Astrocyte of the cerebellum (primary cell): ENCODE measurements around the gene XCR1.

Experiments
- DNase-seq: peaks from one replicate; pipeline ENCODE4 v3.0.0-alpha.2; 2011; ENCODE audit warnings: low read depth
- H3K4me3 ChIP-seq: 2 replicates; pipeline ENCODE4 v1.5.1; 2011; ENCODE audit warnings: mild to moderate bottlenecking, low read depth, low read length, moderate library complexity
- in situ Hi-C: cut with HindIII; loops from 2 replicates; pipeline ENCODE4 v1.10.0; 2017; ENCODE audit warnings: low sequenced_read_pairs
- TF ChIP-seq, protein P1 (sequence below): IDR thresholded peaks from 2 replicates; pipeline ENCODE4 v1.5.1; 2012; ENCODE audit warnings: low read length, low read depth, moderate library complexity, mild to moderate bottlenecking; ENCODE audit errors: missing control alignments

The XCR1 gene

DNA sequence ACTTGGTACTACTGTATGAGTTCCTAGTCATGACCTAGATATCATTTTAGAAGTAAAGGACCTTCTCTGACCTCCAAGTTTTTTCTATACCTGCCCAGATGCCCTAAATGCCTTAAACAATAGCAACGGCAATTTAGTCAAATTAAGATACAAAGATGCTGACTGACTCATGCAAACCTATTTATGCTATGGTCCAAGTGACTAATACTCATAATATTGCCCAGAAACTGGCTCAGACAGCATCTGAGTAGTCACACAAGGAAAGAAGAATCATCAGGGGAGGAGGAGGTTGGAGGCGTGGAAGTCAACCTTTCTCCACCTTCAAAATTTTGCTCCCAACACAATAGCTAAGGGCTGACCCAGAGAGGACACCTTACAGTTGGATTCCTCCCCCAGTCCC, 38.5 kb downstream of the XCR1 start:
- no peak overlapping the region for H3K4me3 ChIP-seq
- TF ChIP-seq, protein P1, sequence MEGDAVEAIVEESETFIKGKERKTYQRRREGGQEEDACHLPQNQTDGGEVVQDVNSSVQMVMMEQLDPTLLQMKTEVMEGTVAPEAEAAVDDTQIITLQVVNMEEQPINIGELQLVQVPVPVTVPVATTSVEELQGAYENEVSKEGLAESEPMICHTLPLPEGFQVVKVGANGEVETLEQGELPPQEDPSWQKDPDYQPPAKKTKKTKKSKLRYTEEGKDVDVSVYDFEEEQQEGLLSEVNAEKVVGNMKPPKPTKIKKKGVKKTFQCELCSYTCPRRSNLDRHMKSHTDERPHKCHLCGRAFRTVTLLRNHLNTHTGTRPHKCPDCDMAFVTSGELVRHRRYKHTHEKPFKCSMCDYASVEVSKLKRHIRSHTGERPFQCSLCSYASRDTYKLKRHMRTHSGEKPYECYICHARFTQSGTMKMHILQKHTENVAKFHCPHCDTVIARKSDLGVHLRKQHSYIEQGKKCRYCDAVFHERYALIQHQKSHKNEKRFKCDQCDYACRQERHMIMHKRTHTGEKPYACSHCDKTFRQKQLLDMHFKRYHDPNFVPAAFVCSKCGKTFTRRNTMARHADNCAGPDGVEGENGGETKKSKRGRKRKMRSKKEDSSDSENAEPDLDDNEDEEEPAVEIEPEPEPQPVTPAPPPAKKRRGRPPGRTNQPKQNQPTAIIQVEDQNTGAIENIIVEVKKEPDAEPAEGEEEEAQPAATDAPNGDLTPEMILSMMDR, result no peak
- in situ Hi-C loops, result no loop called here
- DNase-seq, result no peak

DNA sequence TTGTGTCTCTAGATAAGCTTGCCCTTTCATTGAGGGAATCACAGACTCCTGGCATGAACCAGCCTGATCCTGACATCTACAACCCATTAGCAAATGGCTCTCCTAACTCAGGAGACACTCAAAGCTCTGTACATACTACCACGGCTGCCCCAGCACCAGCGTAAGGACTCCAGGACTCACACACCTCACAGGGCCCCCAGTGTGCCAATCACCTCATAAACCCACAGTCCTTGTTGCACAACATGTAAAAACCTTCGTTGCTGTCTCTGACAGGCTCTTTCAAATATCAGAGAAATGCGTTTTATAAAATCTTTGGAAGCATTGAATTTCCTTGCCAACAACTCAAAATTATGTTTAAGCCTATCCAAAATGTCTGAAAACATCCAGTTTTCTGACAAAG, 38.9 kb downstream of the XCR1 start:
- TF ChIP-seq, protein P1, result no peak
- DNase-seq, result no peak
- in situ Hi-C loops, result no loop called here
- H3K4me3 ChIP-seq, result no peak overlapping the region

DNA sequence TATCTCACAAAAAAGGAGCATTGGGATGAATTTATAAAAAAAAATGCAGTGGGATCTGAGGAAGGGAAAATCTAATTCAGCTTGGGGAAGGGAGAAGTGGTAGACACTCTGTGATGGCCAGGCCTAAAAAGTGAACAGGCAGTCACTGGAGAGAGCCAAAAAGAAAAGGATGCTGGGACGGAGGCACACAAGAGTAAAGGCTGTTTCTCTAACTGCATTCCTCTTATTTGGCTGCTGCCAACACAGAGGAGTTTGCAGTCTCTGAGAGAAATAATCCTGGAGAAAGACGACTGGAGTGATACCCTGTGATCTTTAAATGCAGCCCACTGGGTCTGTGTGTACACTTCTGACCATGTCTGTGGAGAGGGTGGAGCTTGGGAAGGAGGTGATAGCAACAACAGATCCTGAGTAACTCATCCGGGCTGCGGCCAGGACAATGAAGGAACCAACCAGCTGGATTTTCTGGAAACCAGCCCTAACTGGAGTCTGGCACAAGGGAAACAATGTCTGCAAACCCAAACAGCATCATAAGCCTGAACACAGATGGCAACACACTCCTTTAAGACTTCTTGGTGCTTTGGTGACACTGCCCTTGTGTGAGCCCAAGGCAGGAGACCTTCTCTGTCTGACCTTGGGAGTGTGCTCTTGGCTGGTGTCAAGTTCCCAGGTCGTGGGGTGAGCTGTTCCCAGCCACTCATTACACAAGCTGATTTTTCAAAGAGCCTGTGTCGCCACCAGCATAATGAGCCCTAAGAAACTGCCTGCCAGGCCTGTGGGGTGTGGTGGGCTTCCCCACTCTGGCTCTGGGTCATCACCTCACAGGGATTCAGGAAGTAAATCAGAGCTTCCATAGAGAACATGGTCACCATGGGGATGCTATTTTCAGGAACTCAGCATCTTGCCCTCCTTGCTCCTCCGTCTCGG, 39.7 kb downstream of the XCR1 start:
- H3K4me3 ChIP-seq, result no peak overlapping the region
- TF ChIP-seq, protein P1, result no peak
- no peak for DNase-seq
- in situ Hi-C loops, result no loop called here

DNA sequence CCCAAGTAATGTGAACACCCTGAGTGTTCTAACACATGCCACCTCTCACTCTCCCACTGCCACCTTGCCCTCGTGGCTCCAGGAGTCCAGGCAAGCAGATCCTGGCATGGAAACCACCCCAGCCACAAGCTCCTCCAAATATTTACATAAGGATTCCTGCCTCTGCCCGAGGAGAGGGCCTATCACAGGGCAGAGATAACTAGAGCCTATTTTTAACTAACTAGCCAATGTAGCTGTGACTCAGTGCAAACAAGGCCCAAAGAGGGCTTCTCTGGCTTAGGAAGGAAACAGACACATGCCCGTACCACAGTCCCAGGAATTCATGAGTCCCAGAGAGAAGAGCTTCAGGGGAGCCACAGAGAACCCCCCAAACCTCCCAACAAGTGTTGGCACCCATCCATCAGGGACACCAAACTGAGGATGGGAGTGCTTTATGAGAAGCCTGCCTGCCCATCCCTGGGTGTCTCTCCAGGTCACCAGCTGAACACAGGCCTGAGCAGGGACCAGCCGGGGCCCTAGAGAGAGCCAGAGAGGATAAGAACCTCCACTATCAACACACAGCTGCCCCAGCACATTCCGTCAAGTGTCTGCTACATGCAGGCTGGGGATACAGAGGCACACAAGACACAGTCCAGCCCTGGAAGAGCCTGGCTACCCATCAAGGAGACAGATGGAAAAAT, 40.8 kb downstream of the XCR1 start:
- TF ChIP-seq, protein P1, result no peak
- no peak overlapping the region for H3K4me3 ChIP-seq
- DNase-seq, result no peak
- in situ Hi-C loops, result no loop called here

DNA sequence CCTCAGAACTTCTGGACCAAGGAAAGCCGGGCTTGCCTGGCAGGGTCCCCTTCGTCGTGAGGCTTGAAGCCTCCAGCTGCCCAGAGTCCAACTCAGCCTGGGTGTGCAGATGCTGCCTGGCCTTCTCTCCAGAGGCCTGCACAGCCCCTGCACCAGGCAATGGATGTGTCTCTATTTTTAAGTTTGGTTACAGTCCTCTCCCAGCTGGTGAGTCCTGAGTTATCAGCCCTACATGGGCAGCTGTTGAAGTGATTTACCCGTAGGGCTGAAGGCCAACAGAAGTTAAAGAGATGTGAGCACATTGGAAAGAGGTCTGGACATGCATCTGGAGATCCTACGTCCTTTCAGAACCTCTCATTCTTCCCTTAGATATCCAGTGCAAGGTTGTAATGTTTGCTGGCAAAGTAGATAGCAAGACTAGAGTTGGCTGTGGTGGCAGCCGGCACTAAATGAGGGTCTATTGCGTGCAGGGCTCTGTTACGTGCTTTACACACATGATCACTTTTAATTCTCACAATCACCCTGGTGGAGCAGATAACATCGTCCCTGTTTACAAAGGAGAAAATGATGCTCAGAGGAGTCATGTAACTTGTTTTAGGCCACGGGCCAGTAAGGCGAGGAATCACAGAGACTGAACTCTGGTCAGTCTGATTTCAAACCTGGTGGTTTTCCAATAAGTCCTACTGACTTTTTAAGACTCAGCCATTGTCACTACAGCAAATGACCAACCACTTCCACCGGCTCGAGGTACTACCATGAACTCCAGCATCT, 41.6 kb downstream of the XCR1 start:
- TF ChIP-seq, protein P1, result no peak
- no peak overlapping the region for H3K4me3 ChIP-seq
- no peak for DNase-seq
- in situ Hi-C loops, result no loop called here
